Caco-2 (cell line): ENCODE measurements around the gene SLC12A7. TPM values are rescaled to one million over a fixed set of nuclear protein-coding genes. Genes with fewer than 3 reads are reported as not detected.

Source experiments
- BruUV-seq: library from RNA; stranded (reverse); fragments of 400-500 nt; replicated peaks from 2 replicates; lab custom pipeline; 2021; lab: Mats Ljungman, UMichigan
- CTCF ChIA-PET: fragments of 300-600 bp; sonication (Branson Sonifier 250); formaldehyde crosslinking; loops from one replicate; lab custom pipeline; 2022; ENCODE audit warnings: antibody characterized with exemption; lab: Charles Lee
- POLR2A ChIA-PET: fragments of 300-600 bp; sonication (Branson Sonifier 250); formaldehyde crosslinking; loops from one replicate; lab custom pipeline; 2022; ENCODE audit warnings: antibody characterized with exemption; lab: Charles Lee
- DNase-seq, 2 experiments: peaks; one replicate each; pipeline versions ENCODE4 v3.0.0 to v3.0.0-alpha.2; 2020 to 2022
- H3K27me3 ChIP-seq: replicated peaks from 2 replicates; pipeline ENCODE4 v1.6.0; 2011; ENCODE audit warnings: low read length; ENCODE audit not compliant: control insufficient read depth, insufficient read depth
- H3K36me3 ChIP-seq: 2 replicates; pipeline ENCODE4 v1.5.1; 2011; ENCODE audit warnings: low read length; ENCODE audit not compliant: control insufficient read depth, insufficient read depth
- H3K4me1 ChIP-seq: fragments of 250-450 bp; sonication (Bioruptor Pico); 2 replicates; pipeline ENCODE4 v1.5.1; 2020; ENCODE audit warnings: mild to moderate bottlenecking
- H3K4me3 ChIP-seq: 2 replicates; pipeline ENCODE4 v1.5.1; 2011; ENCODE audit warnings: low read depth, mild to moderate bottlenecking, control low read depth, low read length
- H3K9me3 ChIP-seq: fragments of 250-450 bp; sonication (Bioruptor Pico); 2 replicates; pipeline ENCODE4 v1.5.1; 2020; ENCODE audit warnings: mild to moderate bottlenecking, moderate library complexity
- H3K27ac Mint-ChIP-seq: one replicate; pipeline ENCODE4 v1.8.0; 2022; ENCODE audit warnings: mixed read lengths; ENCODE audit not compliant: unreplicated experiment
- H3K27me3 Mint-ChIP-seq: one replicate; pipeline ENCODE4 v1.8.0; 2022; ENCODE audit warnings: mixed read lengths; ENCODE audit not compliant: insufficient read depth, unreplicated experiment
- H3K36me3 Mint-ChIP-seq: one replicate; pipeline ENCODE4 v1.8.0; 2022; ENCODE audit warnings: mild to moderate bottlenecking, mixed read lengths; ENCODE audit not compliant: insufficient read depth, unreplicated experiment
- H3K4me1 Mint-ChIP-seq: one replicate; pipeline ENCODE4 v1.8.0; 2022; ENCODE audit warnings: low read depth, mixed read lengths; ENCODE audit not compliant: unreplicated experiment
- H3K4me3 Mint-ChIP-seq: one replicate; pipeline ENCODE4 v1.8.0; 2022; ENCODE audit warnings: mild to moderate bottlenecking, moderate library complexity, mixed read lengths; ENCODE audit not compliant: unreplicated experiment
- H3K9me3 Mint-ChIP-seq: one replicate; pipeline ENCODE4 v1.8.0; 2022; ENCODE audit warnings: mixed read lengths; ENCODE audit not compliant: unreplicated experiment
- CTCF ChIP-seq, 2 experiments: fragments of 200-600 bp in 1 of 2; IDR thresholded peaks; 1 replicate in 1 of 2; 2 replicates in 1 of 2; pipeline versions ENCODE4 v1.5.1 to v1.8.0; 2011 to 2022; ENCODE audit warnings: antibody characterized with exemption in 1 of 2, control low read depth in 1 of 2, inconsistent platforms in 1 of 2, low read depth in 1 of 2, low read length in 1 of 2, mild to moderate bottlenecking in 1 of 2, moderate library complexity in 1 of 2; ENCODE audit not compliant: insufficient read depth in 1 of 2, severe bottlenecking in 1 of 2, unreplicated experiment in 1 of 2
- intact Hi-C: fragments of 100-400 bp; cut with micrococcal nuclease; formaldehyde crosslinking; loops from one replicate; pipeline ENCODE4 v1.10.0; 2022; ENCODE audit not compliant: unreplicated experiment
- total RNA-seq: library from RNA; stranded (reverse); gene quantifications from 2 replicates; pipeline ENCODE4 v1.2.3, GENCODE V29; 2022

SLC12A7 gene
- total RNA-seq, 1 experiment from 2014 or later = 41.7 TPM

GRCh38 chr5:1054799-1055775 is 56.8 kb downstream of the SLC12A7 start:
- H3K36me3 Mint-ChIP-seq = peaks cover 11% of the 10 kb centered on the region
- no peak for DNase-seq
- peaks cover under 1% of the 10 kb centered on the region; the same call in 1 of the 2 replicates for H3K36me3 ChIP-seq
- ChIA-PET POLR2A (no interaction called here), CTCF (no interaction called here)
- no peaks in the 10 kb centered on the region for H3K4me1 ChIP-seq
- H3K27me3 ChIP-seq = no peaks in the 10 kb centered on the region
- TF ChIP-seq CTCF (IDR thresholded peaks at IDR 0.05; ENCODE audit: insufficient read depth in 1 of 2, low read depth in 1 of 2, low read length in 1 of 2, severe bottlenecking in 1 of 2, unreplicated experiment in 1 of 2) = no peak
- intact Hi-C loops = no loop called here
- no peaks in the 10 kb centered on the region for H3K9me3 Mint-ChIP-seq
- H3K9me3 ChIP-seq = no peaks in the 10 kb centered on the region
- no peak overlapping the region for H3K4me3 ChIP-seq
- BruUV-seq = no TSS peak
- H3K27ac Mint-ChIP-seq = no peak overlapping the region
- no peaks in the 10 kb centered on the region for H3K4me1 Mint-ChIP-seq
- H3K27me3 Mint-ChIP-seq = no peaks in the 10 kb centered on the region
- no peak overlapping the region for H3K4me3 Mint-ChIP-seq

- CTCF ChIA-PET = interaction anchor here (0.8 kb wide), 1 partner anchor 87 kb away, joined by 4 read pairs; no protein-coding TSS in a partner anchor
- H3K4me3 Mint-ChIP-seq = no peak overlapping the region
- no peaks in the 10 kb centered on the region for H3K27me3 Mint-ChIP-seq
- peaks cover 11% of the 10 kb centered on the region for H3K36me3 Mint-ChIP-seq
- no peak overlapping the region for H3K27ac Mint-ChIP-seq
- POLR2A ChIA-PET = no interaction called here
- H3K27me3 ChIP-seq = no peaks in the 10 kb centered on the region
- no peaks in the 10 kb centered on the region for H3K9me3 Mint-ChIP-seq
- H3K9me3 ChIP-seq = no peaks in the 10 kb centered on the region
- no TSS peak for BruUV-seq
- intact Hi-C loops = no loop called here
- H3K4me1 Mint-ChIP-seq = no peaks in the 10 kb centered on the region
- no peaks in the 10 kb centered on the region; the same call in 1 of the 2 replicates for H3K36me3 ChIP-seq
- H3K4me1 ChIP-seq = no peaks in the 10 kb centered on the region
- TF ChIP-seq CTCF (IDR thresholded peaks at IDR 0.05; ENCODE audit: insufficient read depth in 1 of 2, low read depth in 1 of 2, low read length in 1 of 2, severe bottlenecking in 1 of 2, unreplicated experiment in 1 of 2) = no peak
- H3K4me3 ChIP-seq = no peak overlapping the region
- DNase-seq = no peak
Measured at GRCh38 chr5:1054018-1054798, 57.7 kb downstream of the SLC12A7 start.

DNA sequence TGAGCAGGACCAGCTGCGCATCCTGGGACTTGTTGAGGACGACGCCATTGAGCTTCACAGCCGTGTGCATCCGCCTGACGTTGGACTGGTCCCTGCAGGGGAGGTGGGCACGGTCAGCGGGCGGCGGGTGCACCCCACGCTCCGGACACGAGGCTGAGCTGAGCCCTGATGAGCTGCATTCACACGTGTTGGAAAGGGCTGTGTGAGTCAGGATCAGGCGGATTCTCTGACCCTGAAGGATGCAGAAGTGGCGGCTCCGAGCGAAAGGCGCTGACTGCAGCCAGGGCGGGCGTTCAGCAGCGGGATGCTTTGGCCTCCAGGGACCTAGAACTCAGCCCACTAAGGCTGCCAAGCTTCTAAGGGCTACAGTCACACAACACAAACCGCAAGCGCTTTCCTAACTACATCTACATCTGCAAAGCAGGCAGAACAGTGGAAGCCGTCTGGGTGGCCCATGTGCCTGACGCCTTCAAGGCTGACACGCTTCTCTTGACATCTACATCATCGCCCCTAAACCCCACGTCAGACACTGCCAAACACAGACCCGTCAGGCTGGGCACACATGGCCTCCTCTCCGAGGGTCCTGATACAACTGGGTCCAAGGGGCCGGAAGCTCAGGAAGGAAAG is 58.4 kb downstream of the SLC12A7 start:
- no peaks in the 10 kb centered on the region; the same call in 1 of the 2 replicates for H3K36me3 ChIP-seq
- Mint-ChIP-seq H3K4me3 (no peak overlapping the region), H3K9me3 (no peaks in the 10 kb centered on the region), H3K4me1 (no peaks in the 10 kb centered on the region), H3K27me3 (no peaks in the 10 kb centered on the region), H3K36me3 (peaks cover 11% of the 10 kb centered on the region), H3K27ac (no peak overlapping the region)
- no TSS peak for BruUV-seq
- no peak overlapping the region for H3K4me3 ChIP-seq
- ChIA-PET POLR2A (no interaction called here), CTCF (interaction anchor here (0.8 kb wide), 1 partner anchor 88 kb away, joined by 4 read pairs; no protein-coding TSS in a partner anchor)
- no peak for TF ChIP-seq CTCF (IDR thresholded peaks at IDR 0.05; ENCODE audit: insufficient read depth in 1 of 2, low read depth in 1 of 2, low read length in 1 of 2, severe bottlenecking in 1 of 2, unreplicated experiment in 1 of 2)
- no peak for DNase-seq
- no peaks in the 10 kb centered on the region for H3K27me3 ChIP-seq
- no peaks in the 10 kb centered on the region for H3K4me1 ChIP-seq
- intact Hi-C loops = no loop called here
- H3K9me3 ChIP-seq = no peaks in the 10 kb centered on the region
